Stimulated activated CD4-positive, alpha-beta T cell treated with anti-CD3 and anti-CD28 coated beads, TNF-alpha, amount 100 ng/mL, for 24 hours (primary cell): ENCODE results near the gene UTP14C.
"Not testable (repeated sequence)": the region's sequence is repeated elsewhere in the genome, so short reads cannot be mapped to it uniquely, and the experiment has no call there.

Source experiments
- DNase-seq, 3 experiments: peaks; one replicate each; pipeline ENCODE4 v3.0.0-alpha.2; 2020; ENCODE audit warnings: low read depth in 3 of 3

UTP14C gene, protein sequence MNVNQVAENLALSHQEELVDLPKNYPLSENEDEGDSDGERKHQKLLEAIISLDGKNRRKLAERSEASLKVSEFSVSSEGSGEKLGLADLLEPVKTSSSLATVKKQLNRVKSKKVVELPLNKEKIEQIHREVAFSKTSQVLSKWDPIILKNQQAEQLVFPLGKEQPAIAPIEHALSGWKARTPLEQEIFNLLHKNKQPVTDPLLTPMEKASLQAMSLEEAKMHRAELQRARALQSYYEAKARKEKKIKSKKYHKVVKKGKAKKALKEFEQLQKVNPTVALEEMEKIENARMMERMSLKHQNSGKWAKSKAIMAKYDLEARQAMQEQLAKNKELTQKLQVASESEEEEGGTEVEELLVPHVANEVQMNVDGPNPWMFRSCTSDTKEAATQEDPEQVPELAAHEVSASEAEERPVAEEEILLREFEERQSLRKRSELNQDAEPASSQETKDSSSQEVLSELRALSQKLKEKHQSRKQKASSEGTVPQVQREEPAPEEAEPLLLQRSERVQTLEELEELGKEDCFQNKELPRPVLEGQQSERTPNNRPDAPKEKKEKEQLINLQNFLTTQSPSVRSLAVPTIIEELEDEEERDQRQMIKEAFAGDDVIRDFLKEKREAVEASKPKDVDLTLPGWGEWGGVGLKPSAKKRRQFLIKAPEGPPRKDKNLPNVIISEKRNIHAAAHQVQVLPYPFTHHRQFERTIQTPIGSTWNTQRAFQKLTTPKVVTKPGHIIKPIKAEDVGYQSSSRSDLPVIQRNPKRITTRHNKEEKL

DNA sequence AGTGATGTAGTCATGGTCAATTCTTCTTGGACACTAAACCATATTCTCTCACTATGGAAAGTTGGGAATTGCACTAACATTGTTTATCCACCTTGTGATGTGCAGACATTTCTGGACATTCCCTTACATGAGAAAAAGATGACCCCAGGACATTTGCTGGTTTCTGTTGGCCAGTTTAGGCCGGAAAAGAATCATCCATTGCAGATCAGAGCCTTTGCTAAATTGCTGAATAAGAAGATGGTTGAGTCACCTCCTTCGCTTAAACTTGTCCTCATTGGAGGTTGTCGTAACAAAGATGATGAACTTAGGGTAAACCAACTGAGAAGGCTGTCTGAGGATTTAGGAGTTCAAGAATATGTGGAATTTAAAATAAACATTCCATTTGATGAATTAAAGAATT, at the start of gene UTP14C:
UTP14C (plus strand) TSS at position 211 of the 400 bp plus-strand sequence. CDS start 4,114 bp downstream, outside the sequence.
- no peak for DNase-seq

DNA sequence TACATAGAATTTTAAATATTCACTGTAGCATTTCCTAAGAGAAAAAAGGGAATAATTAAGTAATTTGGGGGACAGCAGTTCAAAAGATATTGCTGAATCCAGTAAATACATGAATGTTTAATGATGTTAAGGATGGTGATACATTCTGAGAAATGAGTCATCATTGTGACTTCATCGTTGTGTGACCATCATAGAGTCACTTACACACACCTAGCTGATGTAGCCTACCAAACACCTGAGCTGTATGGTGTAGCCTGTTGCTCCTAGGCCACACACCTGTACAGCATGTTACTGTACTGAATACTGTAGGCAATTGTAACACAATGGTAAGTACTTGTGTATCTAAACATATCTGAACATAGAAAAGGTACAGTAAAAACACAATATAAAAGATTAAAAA, 48.1 kb upstream of the UTP14C start:
- no peak for DNase-seq

DNA sequence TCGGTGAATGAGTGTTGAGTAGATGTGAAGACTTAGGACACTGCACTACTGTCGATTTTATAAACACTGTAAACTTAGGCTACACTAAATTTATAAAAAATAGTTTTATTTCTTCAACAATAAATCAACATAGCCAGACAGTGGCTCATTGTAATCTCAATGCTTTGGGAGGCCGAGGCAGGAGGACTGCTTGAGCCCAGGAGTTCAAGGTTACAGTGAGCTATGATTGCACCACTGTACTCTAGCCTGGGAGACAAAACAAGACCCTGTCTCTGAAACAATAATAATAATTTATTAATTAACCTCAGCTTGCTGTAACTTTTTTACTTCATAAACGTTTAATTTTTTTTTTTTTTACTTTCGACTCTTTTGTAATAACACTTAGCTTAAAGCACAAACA, 47.6 kb upstream of the UTP14C start:
- DNase-seq, result no peak

DNA sequence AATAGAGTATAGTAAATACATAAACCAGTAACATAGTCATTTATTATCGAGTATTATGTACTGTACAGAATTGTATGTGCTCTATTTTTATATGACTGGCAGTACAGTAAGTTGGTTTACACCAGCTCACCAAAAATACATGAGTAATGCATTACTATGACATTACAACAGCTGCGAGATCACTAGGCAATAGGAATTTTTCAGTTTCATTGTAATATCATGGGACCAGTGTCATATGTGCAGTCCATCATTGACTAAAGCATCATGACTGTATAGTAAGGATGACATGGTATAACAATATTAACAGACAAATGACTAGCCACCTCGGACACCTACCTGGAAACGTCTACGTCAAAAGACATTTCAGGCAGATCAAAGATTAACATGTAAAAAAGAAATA, 46.9 kb upstream of the UTP14C start:
- DNase-seq, result no peak

DNA sequence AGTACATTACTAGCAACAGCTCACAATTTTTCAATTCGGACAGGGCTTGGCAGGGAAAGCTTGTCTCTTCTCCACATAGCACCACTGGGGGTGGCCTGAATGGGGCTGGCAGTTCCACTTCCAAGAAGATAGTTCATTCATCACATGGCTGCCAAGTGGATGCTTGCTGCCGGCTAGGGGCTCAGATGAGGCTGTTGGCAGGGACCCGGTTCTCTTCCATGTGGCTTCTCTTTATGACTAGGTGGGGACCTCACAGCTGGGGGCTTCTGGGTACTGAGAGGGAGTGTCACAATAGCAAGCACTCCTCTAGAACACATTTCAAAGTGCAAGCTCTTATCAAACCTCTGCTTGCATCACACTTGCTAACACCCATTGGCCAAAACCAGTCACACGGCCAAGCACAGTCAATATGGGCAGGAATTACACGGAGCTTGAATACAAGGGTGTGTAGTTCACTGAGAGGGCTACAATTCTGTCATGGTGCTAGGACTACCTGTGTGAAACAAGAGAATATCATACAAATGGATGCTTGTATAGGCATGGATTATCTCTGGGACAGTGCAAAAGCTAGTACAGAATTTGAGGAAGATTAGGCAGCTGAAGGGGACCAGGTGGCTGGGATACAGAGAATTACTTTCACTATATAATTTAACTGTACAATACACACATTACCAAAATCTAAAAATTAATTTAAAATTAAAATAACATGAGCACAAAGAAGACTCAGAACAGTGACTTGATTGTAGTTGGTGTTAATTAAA, 45.5 kb upstream of the UTP14C start:
- no peak for DNase-seq

DNA sequence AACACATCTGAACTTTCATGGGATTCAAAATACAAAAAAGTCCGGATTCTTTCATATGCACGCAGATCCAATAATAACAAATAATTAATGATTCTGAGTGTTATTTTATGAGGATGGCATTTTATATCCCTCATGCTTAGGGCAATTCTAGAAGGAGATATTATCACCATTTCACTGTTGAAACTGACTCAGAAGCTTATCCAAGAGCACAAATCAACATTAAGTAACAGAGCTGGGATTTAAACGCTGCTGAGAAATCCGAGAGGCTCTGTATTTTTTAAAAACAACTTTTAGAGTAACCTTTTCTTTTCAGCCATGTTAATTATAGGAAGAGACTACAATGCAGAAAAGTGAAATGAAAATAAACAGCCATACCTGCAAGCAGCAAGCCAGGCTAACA, 43.6 kb upstream of the UTP14C start:
- DNase-seq, result no peak

DNA sequence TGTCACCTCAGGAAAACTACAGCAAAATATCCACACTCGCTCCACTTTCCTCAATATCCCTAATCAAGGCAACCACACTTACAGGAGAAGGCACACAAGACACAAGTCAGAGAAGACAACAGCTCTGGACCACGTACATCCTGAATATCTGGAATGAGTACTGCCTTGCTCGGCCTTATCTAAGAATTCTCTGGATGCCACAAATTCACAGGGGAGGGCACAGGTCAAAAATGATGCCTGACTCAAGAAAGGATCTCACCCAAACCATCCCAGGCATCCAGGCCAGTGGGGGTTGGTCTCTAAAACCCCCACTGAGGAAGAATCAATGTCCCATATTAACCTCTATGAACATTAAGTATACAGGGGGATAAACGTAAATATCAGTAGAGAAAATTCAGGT, 43.1 kb upstream of the UTP14C start:
- no peak for DNase-seq

DNA sequence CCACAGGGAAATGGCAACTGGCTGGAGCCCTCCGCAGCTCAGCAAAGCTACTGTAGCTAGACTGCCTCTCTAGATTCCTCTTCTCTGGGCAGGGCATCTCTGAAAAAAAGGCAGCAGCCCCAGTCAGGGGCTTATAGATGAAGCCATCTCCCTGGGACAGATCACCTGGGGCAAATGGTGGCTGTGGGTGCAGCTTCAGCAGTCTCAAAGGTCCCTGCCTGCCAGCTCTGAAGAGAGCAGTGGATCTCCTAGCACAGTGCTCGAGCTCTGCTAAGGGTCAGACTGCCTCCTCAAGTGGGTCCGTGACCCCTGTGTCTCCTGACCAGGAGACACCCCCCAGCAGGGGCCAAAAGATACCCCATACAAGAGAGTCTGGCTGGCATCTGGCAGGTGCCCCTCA, 41.2 kb upstream of the UTP14C start:
- DNase-seq, result not testable (repeated sequence)

DNA sequence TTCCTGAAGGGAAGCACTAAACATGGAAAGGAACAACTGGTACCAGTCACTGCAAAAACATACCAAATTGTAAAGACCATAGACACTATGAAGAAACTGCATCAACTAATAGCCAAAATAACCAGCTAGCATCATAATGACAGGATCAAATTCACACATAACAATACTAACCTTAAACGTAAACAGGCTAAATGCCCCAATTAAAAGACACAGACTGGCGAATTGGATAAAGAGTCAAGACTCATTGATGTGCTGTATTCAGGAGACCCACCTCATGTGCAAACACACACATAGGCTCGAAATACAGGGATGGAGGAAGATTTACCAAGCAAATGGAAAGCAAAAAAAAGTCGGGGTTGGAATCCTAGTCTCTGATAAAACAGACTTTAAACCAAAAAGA, 39.6 kb upstream of the UTP14C start:
- not testable (repeated sequence) for DNase-seq

DNA sequence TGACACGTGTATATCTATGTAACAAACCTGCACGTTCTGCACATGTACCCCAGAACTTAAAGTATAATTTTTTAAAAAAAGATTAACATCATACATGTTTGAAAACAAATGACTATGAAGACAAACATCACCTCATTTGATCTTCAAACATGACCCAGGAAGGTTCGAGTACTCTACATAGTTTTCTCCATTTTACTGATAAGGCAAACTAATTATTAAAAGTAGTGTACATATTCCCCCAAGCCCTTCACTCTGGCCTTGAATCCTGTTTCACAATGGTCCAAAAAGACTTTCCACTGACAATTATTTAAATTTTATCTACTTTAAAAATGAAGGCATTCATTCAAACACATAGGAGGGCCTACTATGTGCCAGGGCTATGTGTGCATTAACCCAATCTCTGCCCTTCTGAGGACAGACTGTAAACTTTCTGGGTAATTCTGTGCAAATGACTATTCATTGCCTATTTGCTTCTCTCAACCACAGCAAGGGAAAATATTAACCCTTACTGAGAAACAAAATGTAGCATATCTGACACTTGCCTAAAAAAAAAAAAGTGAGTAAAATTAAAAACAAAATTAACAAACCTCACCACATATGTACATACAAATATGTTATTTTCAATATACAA, 35.4 kb upstream of the UTP14C start:
- no peak for DNase-seq

DNA sequence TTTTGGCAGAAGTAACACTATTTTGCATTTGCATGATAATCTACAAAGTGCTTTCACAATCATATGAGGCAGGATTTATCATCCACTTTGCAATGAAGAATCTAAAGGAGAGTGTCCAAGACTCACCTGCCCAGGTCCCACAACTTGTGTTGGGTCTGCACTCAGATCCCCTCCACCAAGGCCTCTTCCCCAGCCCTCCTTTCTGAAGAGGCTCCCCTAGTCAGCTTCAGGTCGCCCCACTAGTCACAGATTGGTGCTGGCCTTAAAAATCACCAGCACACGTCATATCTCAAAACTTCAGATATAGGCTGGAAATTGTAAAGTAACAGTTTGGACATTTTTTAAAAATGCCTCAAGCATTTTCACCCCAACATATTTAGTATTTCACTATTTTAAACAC, 30.8 kb upstream of the UTP14C start:
- DNase-seq, result no peak

DNA sequence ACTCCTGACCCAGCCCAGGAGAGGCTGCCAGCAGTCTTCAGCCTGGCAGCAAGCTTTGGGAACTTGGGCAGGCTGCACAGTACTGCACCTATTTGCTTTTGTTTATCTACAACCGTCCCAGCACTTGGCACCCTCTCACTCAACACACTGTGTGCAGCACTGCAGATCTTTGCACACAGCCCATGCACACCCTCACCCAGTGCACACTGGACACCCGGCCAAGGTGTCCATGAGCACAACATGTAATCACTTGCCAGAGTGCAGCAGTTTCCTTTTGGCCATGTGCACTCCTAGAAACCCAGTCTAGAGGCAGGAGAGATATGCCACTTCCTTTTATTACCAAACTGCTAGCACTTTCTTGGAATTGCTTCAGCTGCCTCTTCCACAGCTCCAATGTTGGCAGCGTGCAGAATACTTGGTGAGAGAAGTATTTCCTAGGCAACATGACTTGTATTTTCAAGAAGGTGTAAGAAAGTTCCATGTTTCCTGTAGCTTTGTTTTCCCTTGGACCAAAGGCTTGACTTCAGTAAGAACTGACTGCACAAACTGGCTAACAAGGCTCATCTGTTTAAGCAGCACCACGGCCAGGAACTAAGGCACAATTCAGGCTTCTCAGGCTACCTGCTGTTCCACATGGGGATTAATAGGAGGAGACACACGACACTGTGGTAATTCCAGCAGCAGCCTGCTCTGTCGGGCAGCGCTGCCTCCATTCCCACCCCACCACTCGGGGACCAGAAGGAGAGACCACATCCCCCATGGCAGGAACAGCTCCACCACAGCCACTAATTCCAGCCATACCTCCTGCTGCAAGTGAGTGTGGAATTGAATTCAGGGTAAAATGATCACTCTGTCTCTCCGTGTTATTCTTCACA, 28.6 kb upstream of the UTP14C start:
- DNase-seq, result no peak

DNA sequence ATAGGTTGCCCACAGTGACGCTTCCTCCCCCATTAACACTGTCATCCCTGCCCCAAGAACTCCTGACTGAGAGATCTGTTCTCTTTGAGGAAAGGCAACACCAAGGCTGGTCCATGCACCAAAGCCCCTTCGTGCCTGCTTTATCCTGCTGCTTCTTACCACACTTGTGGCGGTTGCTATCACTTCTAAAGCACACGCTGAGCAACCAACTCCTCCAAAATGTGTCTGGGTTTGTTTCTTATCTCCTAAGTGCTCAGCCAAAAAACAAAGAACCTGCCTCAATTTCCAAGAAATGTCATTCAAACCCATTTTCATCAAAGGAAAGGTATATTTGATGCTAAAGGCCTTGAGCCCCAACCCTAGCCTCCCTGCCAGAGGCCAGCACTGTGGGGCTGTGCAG, 27.9 kb upstream of the UTP14C start:
- no peak for DNase-seq

DNA sequence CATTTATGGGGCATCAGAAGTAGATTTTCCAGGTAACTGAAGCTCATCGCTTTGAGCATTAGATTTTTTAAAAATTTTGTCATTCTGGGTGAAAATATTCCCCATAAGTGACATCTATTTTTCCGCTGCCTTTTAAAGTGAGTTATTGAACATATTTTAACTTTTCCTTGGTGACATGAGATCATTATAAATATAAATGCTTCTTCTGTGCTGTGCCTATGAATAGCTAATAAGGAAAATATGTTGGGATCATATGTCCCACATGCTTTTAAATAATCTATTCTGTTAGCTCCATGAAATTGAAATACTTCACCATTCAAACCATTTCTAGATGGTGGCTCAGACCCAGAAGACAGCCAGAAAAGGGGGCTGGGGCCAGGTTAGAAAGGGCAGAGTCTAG, 27.3 kb upstream of the UTP14C start:
- DNase-seq, result no peak

DNA sequence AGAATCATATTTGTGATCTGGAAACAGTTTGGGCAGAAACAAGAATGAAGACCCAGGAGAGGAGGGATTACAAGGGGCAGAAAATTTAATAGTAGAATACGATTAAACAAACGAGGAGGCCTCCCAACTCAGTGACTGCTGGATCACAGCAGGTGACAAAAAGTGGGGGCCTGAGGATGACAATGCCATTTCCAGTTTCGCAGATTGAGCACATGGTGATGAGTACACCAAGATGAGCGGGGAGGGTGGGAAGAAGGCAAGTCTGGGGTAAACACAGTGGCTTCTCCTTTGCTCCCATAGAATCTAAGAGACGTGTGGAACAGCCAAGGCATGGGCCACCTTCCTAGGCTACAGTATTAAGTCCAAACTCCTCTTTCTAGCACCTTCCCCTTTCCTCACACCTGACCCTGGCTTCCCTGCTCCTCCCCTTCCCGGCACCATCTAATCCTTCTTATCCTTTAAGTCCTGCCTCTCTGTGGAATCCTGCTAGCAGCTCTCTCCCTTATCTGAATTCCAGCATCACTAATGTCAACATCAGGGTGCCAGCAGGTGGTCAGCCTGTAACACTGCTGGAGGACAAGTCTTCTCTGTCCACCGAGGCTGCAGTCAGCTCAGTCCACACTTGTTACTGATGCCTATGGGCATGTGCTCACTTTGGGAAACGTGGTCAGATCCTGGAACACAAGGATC, 26.7 kb upstream of the UTP14C start:
- no peak for DNase-seq

DNA sequence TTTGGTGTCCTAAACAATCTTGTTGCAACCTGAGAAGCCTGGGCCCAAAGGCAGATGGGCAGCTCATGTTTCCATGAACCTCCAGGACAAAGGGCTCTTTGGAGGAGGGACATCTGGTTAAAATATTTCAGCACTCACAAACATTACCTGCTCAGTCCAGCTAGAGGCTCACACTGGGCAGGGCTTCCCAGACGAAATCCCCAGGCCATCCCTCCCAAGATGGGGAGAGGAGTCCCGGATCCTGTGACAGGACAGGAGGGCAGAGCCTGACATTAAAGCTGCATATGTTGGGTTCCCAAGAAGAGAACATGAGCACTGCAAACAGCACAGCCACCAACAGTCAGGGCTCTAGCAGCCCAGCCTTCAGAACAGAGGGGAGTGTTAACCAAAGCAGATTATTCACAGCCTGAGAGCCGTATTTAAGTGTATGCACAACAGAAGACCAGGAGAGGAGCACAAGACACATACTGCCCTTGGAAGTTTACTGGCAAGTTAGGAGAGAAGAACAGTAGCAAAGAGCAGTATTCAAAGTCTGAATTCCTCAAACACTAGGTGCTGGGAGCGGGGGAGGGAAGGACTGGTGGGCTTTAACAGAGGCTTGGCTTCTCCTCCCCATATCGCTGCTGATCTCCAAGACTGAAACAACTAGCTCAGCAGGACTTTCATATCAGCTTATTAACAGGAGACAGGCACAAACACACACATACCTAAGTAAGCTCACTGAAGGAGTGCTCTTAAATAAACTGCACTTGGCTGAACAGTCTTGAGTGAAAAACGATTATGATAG, 25.6 kb upstream of the UTP14C start:
- DNase-seq, result no peak

DNA sequence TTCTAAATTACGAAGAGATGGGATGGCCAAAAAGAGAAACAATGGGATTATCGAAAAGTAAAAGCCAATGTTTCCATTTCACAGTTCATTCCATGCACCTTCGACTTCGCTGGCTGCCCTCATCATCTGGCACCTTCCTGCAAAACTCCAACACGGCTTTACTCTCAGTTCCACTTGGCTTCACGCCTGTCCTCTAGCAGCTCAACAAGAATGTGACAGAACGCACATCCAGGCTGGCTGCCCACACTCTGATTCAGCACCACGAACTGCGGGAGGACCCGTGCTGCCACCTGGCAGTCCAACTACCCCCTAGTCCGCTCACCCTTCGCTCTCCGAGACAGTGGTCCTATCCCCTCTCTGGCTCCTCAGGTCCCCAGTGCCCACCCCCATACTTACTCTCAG, 25.0 kb upstream of the UTP14C start:
- no peak for DNase-seq

DNA sequence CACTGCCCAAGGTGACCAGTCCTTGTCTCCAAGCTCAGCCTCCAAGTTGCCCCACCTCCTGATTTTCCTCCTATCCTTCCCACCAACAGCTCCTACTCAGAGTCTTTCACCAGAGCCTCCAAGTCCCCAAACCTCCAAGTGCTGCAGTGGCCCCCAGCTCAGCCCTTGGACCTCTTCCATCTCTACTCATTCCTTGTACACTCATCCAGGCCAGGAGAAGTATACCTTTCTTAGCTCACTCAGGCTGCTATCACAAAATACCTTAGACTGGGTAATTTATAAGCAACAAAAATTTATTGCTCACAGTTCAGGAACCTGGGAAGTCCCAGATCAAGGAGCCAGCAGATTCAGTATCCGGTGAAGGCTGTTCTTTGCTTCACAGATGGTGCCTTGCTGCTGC, 24.6 kb upstream of the UTP14C start:
- no peak for DNase-seq

DNA sequence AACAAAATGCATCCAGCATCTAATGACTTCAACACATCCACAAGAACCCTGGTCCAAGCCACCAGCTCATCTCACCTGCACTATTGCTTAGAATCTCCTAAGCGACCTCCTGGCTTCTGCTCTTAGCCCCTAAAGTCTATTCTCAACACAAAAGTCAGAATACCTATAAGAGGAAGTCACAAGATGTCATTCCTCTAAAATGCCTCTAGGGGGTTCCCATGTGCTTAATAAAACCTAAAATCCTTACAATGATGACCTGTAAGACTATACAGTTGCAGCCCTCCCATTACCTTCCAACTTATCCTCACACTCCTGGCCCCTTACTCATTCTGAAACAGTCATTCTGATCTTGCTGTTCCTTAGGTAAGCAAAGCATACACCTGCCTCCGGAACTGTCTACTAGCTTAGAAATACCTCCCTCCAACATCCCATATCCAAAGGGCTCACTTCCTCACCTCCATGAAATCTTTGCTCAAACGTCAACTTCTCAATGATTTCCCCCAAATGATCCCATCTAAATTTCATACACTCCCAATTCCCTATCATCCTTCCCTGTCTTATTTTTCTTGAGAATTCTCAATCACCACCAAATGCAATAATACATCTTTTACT, 23.3 kb upstream of the UTP14C start:
- no peak for DNase-seq
